GM10266 (cell line): ENCODE results near the gene DRG2.

Experiments
- DNase-seq: peaks from one replicate; pipeline ENCODE4 v3.0.0; 2012; ENCODE audit errors: extremely low spot score
- TF ChIP-seq, protein P1 (sequence below): IDR thresholded peaks from 2 replicates; pipeline ENCODE4 v1.5.1; 2012; ENCODE audit warnings: mild to moderate bottlenecking, low read depth; ENCODE audit not compliant: control insufficient read depth, insufficient read depth; ENCODE audit errors: missing control alignments

Gene DRG2

DNA sequence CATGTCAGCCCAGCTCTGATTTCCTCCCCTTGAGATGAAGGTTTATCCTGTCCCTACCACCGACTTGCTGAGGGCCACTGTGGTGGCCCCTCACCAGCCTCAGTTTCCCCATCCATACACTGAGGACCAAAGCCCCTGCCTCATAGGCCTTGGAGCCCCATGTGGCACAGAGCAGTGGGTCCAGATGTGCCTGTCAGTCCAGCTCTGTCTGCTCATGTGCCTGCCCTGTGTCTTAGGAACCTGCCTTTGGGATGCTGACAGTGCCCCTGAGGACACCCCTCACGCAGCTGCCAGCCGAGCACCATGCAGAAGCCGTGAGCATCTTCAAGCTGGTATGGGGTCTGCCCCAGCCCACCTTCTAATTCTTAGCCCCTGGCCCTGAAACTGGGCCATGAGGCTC is 56.5 kb downstream of the DRG2 start:
- TF ChIP-seq, protein P1, sequence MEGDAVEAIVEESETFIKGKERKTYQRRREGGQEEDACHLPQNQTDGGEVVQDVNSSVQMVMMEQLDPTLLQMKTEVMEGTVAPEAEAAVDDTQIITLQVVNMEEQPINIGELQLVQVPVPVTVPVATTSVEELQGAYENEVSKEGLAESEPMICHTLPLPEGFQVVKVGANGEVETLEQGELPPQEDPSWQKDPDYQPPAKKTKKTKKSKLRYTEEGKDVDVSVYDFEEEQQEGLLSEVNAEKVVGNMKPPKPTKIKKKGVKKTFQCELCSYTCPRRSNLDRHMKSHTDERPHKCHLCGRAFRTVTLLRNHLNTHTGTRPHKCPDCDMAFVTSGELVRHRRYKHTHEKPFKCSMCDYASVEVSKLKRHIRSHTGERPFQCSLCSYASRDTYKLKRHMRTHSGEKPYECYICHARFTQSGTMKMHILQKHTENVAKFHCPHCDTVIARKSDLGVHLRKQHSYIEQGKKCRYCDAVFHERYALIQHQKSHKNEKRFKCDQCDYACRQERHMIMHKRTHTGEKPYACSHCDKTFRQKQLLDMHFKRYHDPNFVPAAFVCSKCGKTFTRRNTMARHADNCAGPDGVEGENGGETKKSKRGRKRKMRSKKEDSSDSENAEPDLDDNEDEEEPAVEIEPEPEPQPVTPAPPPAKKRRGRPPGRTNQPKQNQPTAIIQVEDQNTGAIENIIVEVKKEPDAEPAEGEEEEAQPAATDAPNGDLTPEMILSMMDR = no peak

DNA sequence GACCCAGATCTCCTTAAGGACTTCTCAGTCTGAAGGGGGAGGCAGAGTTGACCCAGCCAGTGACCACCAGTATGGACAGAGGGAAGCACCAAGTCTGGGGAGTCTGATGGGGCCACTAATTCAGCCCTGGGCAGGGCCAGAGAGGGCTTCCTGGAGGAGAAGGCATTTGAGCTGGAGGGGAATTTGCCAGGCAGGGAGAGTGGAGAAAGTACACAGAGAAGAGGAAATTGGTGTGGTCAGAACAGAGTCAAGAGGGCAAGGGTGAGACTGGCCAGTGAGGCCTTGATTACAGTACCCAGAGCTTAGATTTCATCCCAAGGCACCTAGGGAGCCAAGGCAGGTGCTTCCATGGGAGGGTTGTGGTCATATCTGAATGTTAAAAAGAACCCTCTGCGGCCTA is 57.1 kb downstream of the DRG2 start:
- no peak for DNase-seq
- TF ChIP-seq, protein P1 = no peak

More for the DNA sequence above, 56.5 kb downstream of the DRG2 start:
- no peak for DNase-seq

DNA sequence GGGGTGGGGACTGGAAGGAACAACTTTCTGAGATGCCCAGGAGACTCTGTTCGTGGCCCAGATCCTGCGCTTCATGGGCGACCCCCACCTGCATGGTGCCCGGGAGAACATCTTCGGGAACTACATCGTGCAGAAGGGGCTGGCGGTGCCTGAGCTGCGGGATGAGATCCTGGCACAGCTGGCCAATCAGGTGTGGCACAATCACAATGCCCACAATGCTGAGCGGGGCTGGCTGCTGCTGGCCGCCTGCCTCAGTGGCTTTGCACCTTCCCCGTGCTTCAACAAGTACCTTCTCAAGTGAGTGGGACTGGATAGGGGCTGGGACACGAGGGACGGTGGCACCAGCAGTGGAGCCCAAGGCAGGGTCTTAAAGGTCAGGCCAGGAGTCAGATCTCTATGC is 58.1 kb downstream of the DRG2 start:
- DNase-seq = no peak
- TF ChIP-seq, protein P1 = no peak

DNA sequence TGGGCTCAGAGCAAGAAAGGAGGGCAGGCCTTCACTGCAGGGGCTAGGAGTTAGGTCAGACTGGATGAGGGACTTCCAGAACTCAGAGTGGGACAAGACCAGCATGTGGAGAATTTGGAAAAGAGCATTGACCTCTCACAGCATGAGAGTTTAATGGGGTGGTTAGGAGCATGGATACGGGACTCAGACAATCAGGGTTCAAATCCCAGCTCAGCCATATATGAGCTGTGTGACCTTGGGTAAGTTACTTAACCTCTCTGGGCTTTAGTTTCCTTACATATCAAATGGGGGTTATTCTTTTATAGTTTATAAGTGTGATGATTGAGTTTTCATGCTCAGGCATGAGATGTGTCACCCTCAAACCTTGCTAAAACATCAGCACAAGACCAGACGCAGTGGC is 58.5 kb downstream of the DRG2 start:
- TF ChIP-seq, protein P1 = no peak
- DNase-seq = no peak

DNA sequence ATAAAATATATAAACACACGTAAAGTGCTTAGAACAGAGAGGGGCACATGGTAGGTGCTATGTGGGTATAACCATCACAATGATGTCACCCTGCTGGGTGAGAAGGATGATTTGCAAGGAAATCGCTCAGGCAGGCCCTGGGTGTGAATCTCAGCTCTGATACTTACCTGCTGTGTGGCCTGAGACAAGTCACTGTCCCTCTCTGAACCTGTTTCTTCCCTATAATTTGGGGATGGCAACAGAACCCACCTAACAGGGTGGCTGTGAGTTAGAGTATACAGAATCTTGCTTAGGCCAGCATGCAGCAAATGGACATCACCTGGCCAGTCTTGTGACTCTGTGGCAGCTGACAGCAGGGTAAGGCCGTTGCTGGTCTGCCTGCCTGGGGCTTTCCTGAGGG is 59.2 kb downstream of the DRG2 start:
- TF ChIP-seq, protein P1 = no peak
- DNase-seq = no peak

DNA sequence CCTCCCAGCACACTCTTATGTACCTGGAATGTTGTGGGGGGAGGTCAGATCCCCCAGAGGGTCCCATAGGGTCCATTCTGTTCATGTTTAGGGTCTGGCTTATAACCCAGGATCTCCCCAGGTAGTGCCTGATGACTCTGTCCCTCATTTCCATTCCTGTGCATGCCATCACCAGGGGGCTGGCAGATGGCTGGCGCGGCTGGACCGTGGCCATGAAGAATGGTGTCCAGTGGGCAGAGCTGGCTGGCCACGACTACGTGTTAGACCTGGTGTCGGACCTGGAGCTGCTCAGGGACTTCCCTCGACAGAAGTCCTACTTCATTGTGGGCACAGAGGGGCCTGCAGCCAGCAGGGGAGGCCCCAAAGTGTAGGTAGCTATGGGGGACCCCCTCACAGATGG is 60.8 kb downstream of the DRG2 start:
- no peak for DNase-seq
- TF ChIP-seq, protein P1 = no peak

DNA sequence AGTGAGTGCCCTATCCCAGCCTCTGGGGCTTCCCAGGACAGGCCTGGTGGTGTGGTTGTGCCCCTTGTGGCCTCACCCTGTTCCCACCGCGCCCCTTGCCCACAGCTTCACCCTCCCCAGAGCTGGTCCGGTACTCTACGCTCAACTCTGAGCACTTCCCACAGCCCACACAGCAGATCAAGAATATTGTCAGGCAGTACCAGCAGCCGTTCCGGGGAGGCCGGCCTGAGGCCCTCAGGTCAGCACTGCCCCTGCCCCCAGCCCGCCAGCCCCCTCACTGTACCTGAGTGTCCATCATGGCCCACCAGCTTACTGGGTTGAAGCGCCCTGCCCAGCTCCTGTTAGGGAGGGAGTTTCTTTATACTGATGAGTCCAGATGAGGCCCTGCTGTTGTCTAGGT is 63.5 kb downstream of the DRG2 start:
- TF ChIP-seq, protein P1 = no peak
- DNase-seq = no peak

DNA sequence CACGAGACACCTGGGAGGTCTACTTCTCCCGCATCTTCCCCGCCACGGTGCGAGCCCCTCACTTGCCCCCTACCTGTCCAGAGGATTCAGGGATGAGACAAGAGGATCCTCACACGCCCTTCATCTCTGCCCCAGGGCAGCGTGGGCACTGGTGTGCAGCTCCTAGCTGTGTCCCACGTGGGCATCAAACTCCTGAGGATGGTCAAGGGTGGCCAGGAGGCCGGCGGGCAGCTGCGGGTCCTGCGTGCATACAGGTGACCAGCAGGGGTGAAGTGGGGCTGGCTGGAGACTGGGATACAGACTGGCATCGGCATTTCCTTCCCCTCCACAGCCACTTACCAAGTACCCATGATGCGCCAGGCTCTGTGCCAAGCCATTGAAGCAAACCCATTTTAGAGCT is 67.4 kb downstream of the DRG2 start:
- TF ChIP-seq, protein P1 = no peak

More for the DNA sequence above, 67.4 kb downstream of the DRG2 start:
- DNase-seq = no peak
